Measurements from ENCODE around the gene SNCA.
A peak's percentile ranks its signal among the peaks of the same experiment; 100 is the strongest.

SNCA gene

GRCh38 chr4:89837993-89838390, 1.0 kb upstream of the SNCA start (continued):
- peak; percentile 72 for TF ChIP-seq ZBTB17 (tag by site-specific recombination; IDR thresholded peaks at IDR 0.05)

GRCh38 chr4:89837385-89837992, 528 bp upstream of the SNCA start:
- CTCF ChIA-PET = no interaction called here
- H3K4me3 ChIP-seq (ENCODE audit: low read depth, low read length) = peak overlapping the region; percentile 62
- H3K27ac ChIP-seq (ENCODE audit: extremely low read depth, low read depth, low read length) = peak overlapping the region; percentile 78
- peaks cover 0 to 18% of the 10 kb centered on the region in 2 experiments; a peak in 1 of 3 replicates for H3K36me3 ChIP-seq (ENCODE audit: control insufficient read depth in 2 of 2, insufficient read depth in 1 of 2, low read length in 2 of 2)
- TF ChIP-seq ZBTB17 (tag by site-specific recombination; IDR thresholded peaks at IDR 0.05) = peak; percentile 52; the same call in 1 of the 2 replicates
- no peak for TF ChIP-seq ZNF707 (tag by site-specific recombination; IDR thresholded peaks at IDR 0.05)
- TF ChIP-seq ZNF10 (tag by site-specific recombination; IDR thresholded peaks at IDR 0.05) = no peak
- TF ChIP-seq SP7 (tag by site-specific recombination; IDR thresholded peaks at IDR 0.05) = no peak
- TF ChIP-seq SP2 (tag by site-specific recombination; IDR thresholded peaks at IDR 0.05) = peak; percentile 44
- no peak for TF ChIP-seq ZNF24 (tag by site-specific recombination; IDR thresholded peaks at IDR 0.05)
- TF ChIP-seq ZNF335 (tag by site-specific recombination; conservative IDR thresholded peaks at IDR 0.05) = peak; percentile 86
- TF ChIP-seq SP3 (tag by site-specific recombination; IDR thresholded peaks at IDR 0.05) = peak; percentile 59
- TF ChIP-seq SCRT1 (tag by site-specific recombination; IDR thresholded peaks at IDR 0.05; ENCODE audit: borderline replicate concordance) = 0 out of 2 replicates have a peak, but pooled peaks have one; percentile 30
- peak; percentile 74 for TF ChIP-seq GLIS2 (tag by site-specific recombination; IDR thresholded peaks at IDR 0.05)
- TF ChIP-seq PRDM1 (tag by site-specific recombination; IDR thresholded peaks at IDR 0.05) = 0 out of 2 replicates have a peak, but pooled peaks have one; percentile 22
- TF ChIP-seq ZSCAN18 (tag by site-specific recombination; IDR thresholded peaks at IDR 0.05) = no peak
- TF ChIP-seq IKZF3 (tag by site-specific recombination; IDR thresholded peaks at IDR 0.05) = peak; percentile 71
- TF ChIP-seq CTCF (tag by site-specific recombination; IDR thresholded peaks at IDR 0.05) = peak; percentile 55
- no peak for TF ChIP-seq ZNF292 (tag by site-specific recombination; IDR thresholded peaks at IDR 0.05; ENCODE audit: borderline replicate concordance, low read depth)
- peak; percentile 79 for TF ChIP-seq ZBTB48 (tag by site-specific recombination; IDR thresholded peaks at IDR 0.05)
- no peak for TF ChIP-seq KLF9 (tag by site-specific recombination; IDR thresholded peaks at IDR 0.05; ENCODE audit: low read depth)
- TF ChIP-seq SETDB1 (IDR thresholded peaks at IDR 0.05; ENCODE audit: insufficient read length, low read length) = no peak
- TF ChIP-seq GLIS1 (tag by site-specific recombination; IDR thresholded peaks at IDR 0.05) = peak; percentile 88
- no peak for TF ChIP-seq ZNF37A (tag by site-specific recombination; IDR thresholded peaks at IDR 0.05)
- TF ChIP-seq SCRT2 (tag by site-specific recombination; IDR thresholded peaks at IDR 0.05) = peak; percentile 51
- no peaks in the 10 kb centered on the region for H3K9me3 ChIP-seq (ENCODE audit: control insufficient read depth, insufficient read depth, low read depth, low read length)
- no peaks in the 10 kb centered on the region; the same call in 1 of the 2 replicates for H3K4me1 ChIP-seq (ENCODE audit: control insufficient read depth, insufficient read depth, low read length)
- POLR2A ChIA-PET = interaction anchor here (0.6 kb wide), 2 partner anchors 199 to 781 kb away, joined by 3 to 4 read pairs; no protein-coding TSS in a partner anchor

Data from HEK293 (cell line).